HCT116 (cell line): ENCODE measurements around the gene PPRC1. TPM values are rescaled to one million over a fixed set of nuclear protein-coding genes. Genes with fewer than 3 reads are reported as not detected.

Experiments
- ATAC-seq: fragments of 200-7000 bp; cut with Tn5 transposase; 2 replicates; pipeline ENCODE4 v1.9.1; 2020; ENCODE audit warnings: mild to moderate bottlenecking, moderate library complexity
- BruUV-seq: library from RNA; stranded (reverse); fragments of 400-500 nt; replicated peaks from 2 replicates; lab custom pipeline; 2021; lab: Mats Ljungman, UMichigan
- CTCF ChIA-PET: fragments of 300-600 bp; sonication (Branson Sonifier 250); formaldehyde crosslinking; loops from one replicate; lab custom pipeline; 2021; ENCODE audit warnings: antibody characterized with exemption; lab: Charles Lee
- POLR2A ChIA-PET: fragments of 300-600, 350-600 bp; sonication (Branson Sonifier 250); formaldehyde crosslinking; loops from one replicate; lab custom pipeline; 2021; ENCODE audit warnings: antibody characterized with exemption; lab: Charles Lee
- RAD21 ChIA-PET, 2 experiments: fragments of 300-600 bp; sonication (Branson Sonifier 250); formaldehyde crosslinking; loops; one replicate each; lab custom pipeline; 2023; ENCODE audit warnings: low total read pairs in 2 of 2; ENCODE audit not compliant: uncharacterized antibody in 2 of 2, unreplicated experiment in 2 of 2, low non-redundant PET in 1 of 2; lab: Charles Lee
- DNase-seq: peaks from one replicate; pipeline ENCODE4 v3.0.0-alpha.2; 2010; ENCODE audit warnings: low read depth, low spot score
- H2AFZ ChIP-seq: fragments of 200-600 bp; shearing (Covaris generic), sonication (generic); 2 replicates; pipeline ENCODE4 v1.6.1; 2017; ENCODE audit warnings: low read depth, mixed run types, mixed read lengths, antibody characterized with exemption, low read length; ENCODE audit not compliant: poor library complexity, severe bottlenecking
- H3K27ac ChIP-seq: 2 replicates; pipeline ENCODE4 v1.5.1; 2012; ENCODE audit warnings: low read depth, low read length
- H3K27me3 ChIP-seq: fragments of 200-600 bp; sonication (generic); 2 replicates; pipeline ENCODE4 v1.6.1; 2016; ENCODE audit warnings: mixed run types, low read length, mixed read lengths; ENCODE audit not compliant: insufficient read depth
- H3K36me3 ChIP-seq, 2 experiments: fragments of 200-500 bp in 1 of 2; fragments of 200-600 bp in 1 of 2; sonication (Bioruptor generic) in 1 of 2; sonication (generic) in 1 of 2; 2 replicates each; pipeline versions ENCODE4 v1.5.1 to v1.6.1; 2014 to 2016; ENCODE audit warnings: low read length in 2 of 2, inconsistent platforms in 1 of 2, mixed read lengths in 1 of 2, mixed run types in 1 of 2; ENCODE audit not compliant: insufficient read depth in 2 of 2, control insufficient read depth in 1 of 2
- H3K4me1 ChIP-seq, 2 experiments: fragments of 200-600 bp in 1 of 2; sonication (generic) in 1 of 2; 2 replicates each; pipeline versions ENCODE4 v1.5.1 to v1.6.1; 2012 to 2017; ENCODE audit warnings: low read length in 2 of 2, inconsistent platforms in 1 of 2, mild to moderate bottlenecking in 1 of 2, mixed read lengths in 1 of 2, mixed run types in 1 of 2, moderate library complexity in 1 of 2; ENCODE audit not compliant: insufficient read depth in 2 of 2, control insufficient read depth in 1 of 2
- H3K4me2 ChIP-seq: fragments of 200-600 bp; sonication (generic); 2 replicates; pipeline ENCODE4 v1.6.1; 2017; ENCODE audit warnings: mixed run types, low read length, mixed read lengths
- H3K4me3 ChIP-seq, 2 experiments: fragments of 200-600 bp in 1 of 2; sonication (generic) in 1 of 2; replicated peaks in 1 of 2; 2 replicates each; pipeline ENCODE4 v1.5.1; 2011 to 2016; ENCODE audit warnings: low read length in 2 of 2, control low read depth in 1 of 2, low read depth in 1 of 2, mild to moderate bottlenecking in 1 of 2, mixed read lengths in 1 of 2, mixed run types in 1 of 2
- H3K79me2 ChIP-seq: fragments of 200-600 bp; sonication (generic); 2 replicates; pipeline ENCODE4 v1.6.1; 2017; ENCODE audit warnings: mild to moderate bottlenecking, mixed run types, low read length, moderate library complexity, mixed read lengths; ENCODE audit not compliant: insufficient read depth
- H3K9ac ChIP-seq: fragments of 200-600 bp; sonication (generic); 2 replicates; pipeline ENCODE4 v1.6.1; 2016; ENCODE audit warnings: low read length, mixed read lengths
- H3K9me2 ChIP-seq: fragments of 200-600 bp; sonication (generic), shearing (Covaris generic); 2 replicates; pipeline ENCODE4 v1.6.1; 2017; ENCODE audit warnings: mixed run types, mild to moderate bottlenecking, moderate library complexity; ENCODE audit not compliant: insufficient read depth
- H3K9me3 ChIP-seq, 2 experiments: fragments of 200-500 bp in 1 of 2; fragments of 200-600 bp in 1 of 2; sonication (Bioruptor generic) in 1 of 2; sonication (generic) in 1 of 2; 2 replicates each; pipeline ENCODE4 v1.6.1; 2014 to 2017; ENCODE audit warnings: low read length in 2 of 2, mixed read lengths in 2 of 2, inconsistent platforms in 1 of 2, low read depth in 1 of 2, mild to moderate bottlenecking in 1 of 2, mixed run types in 1 of 2, moderate library complexity in 1 of 2; ENCODE audit not compliant: control insufficient read depth in 1 of 2, insufficient read depth in 1 of 2
- H4K20me1 ChIP-seq: fragments of 200-600 bp; sonication (generic), shearing (Covaris generic); 2 replicates; pipeline ENCODE4 v1.6.1; 2017; ENCODE audit warnings: mixed run types, mild to moderate bottlenecking, moderate library complexity; ENCODE audit not compliant: insufficient read depth
- CBX3 ChIP-seq: IDR thresholded peaks from 2 replicates; pipeline ENCODE4 v1.6.1; 2012; ENCODE audit warnings: low read depth
- CEBPB ChIP-seq: IDR thresholded peaks from 2 replicates; pipeline ENCODE4 v1.6.1; 2012; ENCODE audit warnings: low read depth
- EZH2 ChIP-seq: fragments of 200-600 bp; sonication (generic); IDR thresholded peaks from 2 replicates; pipeline ENCODE4 v1.6.1; 2017; ENCODE audit warnings: antibody characterized with exemption, mixed run types
- ZNF274 ChIP-seq: fragments of 200-500 bp; sonication (Bioruptor generic); IDR thresholded peaks from 2 replicates; pipeline ENCODE4 v1.6.1; 2014; ENCODE audit warnings: mild to moderate bottlenecking, low read depth, low read length, inconsistent platforms
- intact Hi-C: fragments of 100-400 bp; cut with micrococcal nuclease; formaldehyde crosslinking; loops from 2 replicates; pipeline ENCODE4 v1.10.0; 2022
- total RNA-seq: library from RNA; stranded (reverse); gene quantifications from one replicate; pipeline ENCODE4 v1.2.1, GENCODE V29; 2021; ENCODE audit not compliant: unreplicated experiment
- TF ChIP-seq, protein P1 (sequence below): IDR thresholded peaks from 2 replicates; pipeline ENCODE4 v1.6.1; 2011; ENCODE audit warnings: mild to moderate bottlenecking, low read length, moderate library complexity; ENCODE audit not compliant: insufficient replicate concordance; ENCODE audit errors: extremely low read depth
- TF ChIP-seq, protein P2 (sequence below), 3 experiments: fragments of 200-600 bp in 1 of 3; sonication (generic) in 1 of 3; IDR thresholded peaks in 2 of 3; conservative IDR thresholded peaks in 1 of 3; 2 replicates each; pipeline ENCODE4 v1.5.1; 2012 to 2017; ENCODE audit warnings: low read depth in 2 of 3, low read length in 2 of 3, antibody characterized with exemption in 1 of 3, borderline replicate concordance in 1 of 3, control low read depth in 1 of 3, mild to moderate bottlenecking in 1 of 3, mixed read lengths in 1 of 3, mixed run types in 1 of 3, moderate library complexity in 1 of 3; ENCODE audit not compliant: insufficient read depth in 1 of 3

PPRC1 gene
- total RNA-seq, 1 experiment from 2014 or later: 93.0 TPM

DNA sequence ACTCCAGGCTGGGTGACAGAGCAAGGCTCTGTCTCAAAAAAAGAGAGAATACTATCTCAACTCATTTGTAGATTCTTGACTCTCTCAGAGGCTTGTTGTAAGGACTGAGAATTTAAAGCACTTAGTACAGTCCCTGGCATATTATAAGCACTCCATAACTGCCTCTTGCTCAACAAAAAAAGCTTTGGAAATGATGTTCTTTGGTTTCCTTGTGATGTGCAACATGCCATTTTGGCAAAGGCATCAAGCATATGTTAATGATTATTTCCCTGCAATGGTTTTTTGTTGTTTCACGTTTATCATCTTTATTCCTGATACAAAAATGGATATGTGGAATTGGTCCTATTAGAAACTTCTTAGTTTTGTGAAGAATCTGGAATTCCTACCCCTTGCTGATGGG, 35.0 kb downstream of the PPRC1 start:
- TF ChIP-seq CBX3 (no peak), EZH2 (no peak), CEBPB (no peak), ZNF274 (no peak)
- TF ChIP-seq, protein P1, sequence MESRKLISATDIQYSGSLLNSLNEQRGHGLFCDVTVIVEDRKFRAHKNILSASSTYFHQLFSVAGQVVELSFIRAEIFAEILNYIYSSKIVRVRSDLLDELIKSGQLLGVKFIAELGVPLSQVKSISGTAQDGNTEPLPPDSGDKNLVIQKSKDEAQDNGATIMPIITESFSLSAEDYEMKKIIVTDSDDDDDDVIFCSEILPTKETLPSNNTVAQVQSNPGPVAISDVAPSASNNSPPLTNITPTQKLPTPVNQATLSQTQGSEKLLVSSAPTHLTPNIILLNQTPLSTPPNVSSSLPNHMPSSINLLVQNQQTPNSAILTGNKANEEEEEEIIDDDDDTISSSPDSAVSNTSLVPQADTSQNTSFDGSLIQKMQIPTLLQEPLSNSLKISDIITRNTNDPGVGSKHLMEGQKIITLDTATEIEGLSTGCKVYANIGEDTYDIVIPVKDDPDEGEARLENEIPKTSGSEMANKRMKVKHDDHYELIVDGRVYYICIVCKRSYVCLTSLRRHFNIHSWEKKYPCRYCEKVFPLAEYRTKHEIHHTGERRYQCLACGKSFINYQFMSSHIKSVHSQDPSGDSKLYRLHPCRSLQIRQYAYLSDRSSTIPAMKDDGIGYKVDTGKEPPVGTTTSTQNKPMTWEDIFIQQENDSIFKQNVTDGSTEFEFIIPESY: no peak
- TF ChIP-seq, protein P2, sequence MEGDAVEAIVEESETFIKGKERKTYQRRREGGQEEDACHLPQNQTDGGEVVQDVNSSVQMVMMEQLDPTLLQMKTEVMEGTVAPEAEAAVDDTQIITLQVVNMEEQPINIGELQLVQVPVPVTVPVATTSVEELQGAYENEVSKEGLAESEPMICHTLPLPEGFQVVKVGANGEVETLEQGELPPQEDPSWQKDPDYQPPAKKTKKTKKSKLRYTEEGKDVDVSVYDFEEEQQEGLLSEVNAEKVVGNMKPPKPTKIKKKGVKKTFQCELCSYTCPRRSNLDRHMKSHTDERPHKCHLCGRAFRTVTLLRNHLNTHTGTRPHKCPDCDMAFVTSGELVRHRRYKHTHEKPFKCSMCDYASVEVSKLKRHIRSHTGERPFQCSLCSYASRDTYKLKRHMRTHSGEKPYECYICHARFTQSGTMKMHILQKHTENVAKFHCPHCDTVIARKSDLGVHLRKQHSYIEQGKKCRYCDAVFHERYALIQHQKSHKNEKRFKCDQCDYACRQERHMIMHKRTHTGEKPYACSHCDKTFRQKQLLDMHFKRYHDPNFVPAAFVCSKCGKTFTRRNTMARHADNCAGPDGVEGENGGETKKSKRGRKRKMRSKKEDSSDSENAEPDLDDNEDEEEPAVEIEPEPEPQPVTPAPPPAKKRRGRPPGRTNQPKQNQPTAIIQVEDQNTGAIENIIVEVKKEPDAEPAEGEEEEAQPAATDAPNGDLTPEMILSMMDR (IDR thresholded peaks at IDR 0.05 in 2 of 3, conservative IDR thresholded peaks at IDR 0.05 in 1 of 3; ENCODE audit: borderline replicate concordance in 1 of 3, insufficient read depth in 1 of 3, low read depth in 2 of 3, low read length in 2 of 3): no peak
- Histone ChIP-seq H3K4me2 (no peak overlapping the region), H3K27ac (no peak overlapping the region), H3K27me3 (no peaks in the 10 kb centered on the region), H3K9me2 (no peaks in the 10 kb centered on the region), H3K4me1 (peaks cover 4 to 6% of the 10 kb centered on the region in 2 experiments; a peak in 2 of 4 replicates), H3K79me2 (no peaks in the 10 kb centered on the region), H3K36me3 (peaks cover 11 to 13% of the 10 kb centered on the region in 2 experiments), H3K9me3 (no peaks in the 10 kb centered on the region), H2AFZ (no peak overlapping the region), H3K4me3 (no peak overlapping the region), H4K20me1 (peaks cover 10% of the 10 kb centered on the region; the same call in 1 of the 2 replicates), H3K9ac (no peak overlapping the region)
- ChIA-PET RAD21 (interaction anchor here (0.5 to 0.6 kb wide), 3 partner anchors 30 to 366 kb away, joined by 3 read pairs; no protein-coding TSS in a partner anchor), CTCF (interaction anchor here (2.1 to 4.4 kb wide), 4 partner anchors 63 to 254 kb away, joined by 5 to 80 read pairs (median 18); partner anchors contain the start of gene NFKB2), POLR2A (no interaction called here)
- BruUV-seq: no TSS peak
- ATAC-seq: no peak
- intact Hi-C loops: loop anchor here (2.0 kb wide), 2 partner anchors 227 to 417 kb away; partner anchors contain the start of gene NFKB2
- DNase-seq: no peak
